BE2C (cell line): ENCODE results near the gene SESN1.
A peak's percentile ranks its signal among the peaks of the same experiment; 100 is the strongest.
"Not testable (repeated sequence)": the region's sequence is repeated elsewhere in the genome, so short reads cannot be mapped to it uniquely, and the experiment has no call there.

ENCODE experiments used
- DNase-seq: peaks from one replicate; pipeline ENCODE4 v3.0.0-alpha.2; 2020
- H3K27me3 ChIP-seq: fragments of 250-450 bp; sonication (Bioruptor Pico); 2 replicates; pipeline ENCODE4 v1.5.1; 2020; ENCODE audit warnings: mild to moderate bottlenecking
- H3K36me3 ChIP-seq: fragments of 250-450 bp; sonication (Bioruptor Pico); 2 replicates; pipeline ENCODE4 v1.5.1; 2020; ENCODE audit warnings: mild to moderate bottlenecking
- H3K4me1 ChIP-seq: fragments of 250-450 bp; sonication (Bioruptor Pico); 2 replicates; pipeline ENCODE4 v1.5.1; 2020
- H3K4me3 ChIP-seq: 2 replicates; pipeline ENCODE4 v1.5.1; 2011; ENCODE audit warnings: low read depth, low read length
- H3K9me3 ChIP-seq: fragments of 250-450 bp; sonication (Bioruptor Pico); 2 replicates; pipeline ENCODE4 v1.5.1; 2020
- TF ChIP-seq, protein P1 (sequence below): IDR thresholded peaks from 2 replicates; pipeline ENCODE4 v1.5.1; 2012; ENCODE audit warnings: mild to moderate bottlenecking, low read depth, low read length

Gene SESN1

GRCh38 chr6:109088995-109089394 lies 5.7 kb downstream of the SESN1 start:
- peaks cover 9% of the 10 kb centered on the region; the same call in 1 of the 2 replicates for H3K4me1 ChIP-seq
- TF ChIP-seq, protein P1, sequence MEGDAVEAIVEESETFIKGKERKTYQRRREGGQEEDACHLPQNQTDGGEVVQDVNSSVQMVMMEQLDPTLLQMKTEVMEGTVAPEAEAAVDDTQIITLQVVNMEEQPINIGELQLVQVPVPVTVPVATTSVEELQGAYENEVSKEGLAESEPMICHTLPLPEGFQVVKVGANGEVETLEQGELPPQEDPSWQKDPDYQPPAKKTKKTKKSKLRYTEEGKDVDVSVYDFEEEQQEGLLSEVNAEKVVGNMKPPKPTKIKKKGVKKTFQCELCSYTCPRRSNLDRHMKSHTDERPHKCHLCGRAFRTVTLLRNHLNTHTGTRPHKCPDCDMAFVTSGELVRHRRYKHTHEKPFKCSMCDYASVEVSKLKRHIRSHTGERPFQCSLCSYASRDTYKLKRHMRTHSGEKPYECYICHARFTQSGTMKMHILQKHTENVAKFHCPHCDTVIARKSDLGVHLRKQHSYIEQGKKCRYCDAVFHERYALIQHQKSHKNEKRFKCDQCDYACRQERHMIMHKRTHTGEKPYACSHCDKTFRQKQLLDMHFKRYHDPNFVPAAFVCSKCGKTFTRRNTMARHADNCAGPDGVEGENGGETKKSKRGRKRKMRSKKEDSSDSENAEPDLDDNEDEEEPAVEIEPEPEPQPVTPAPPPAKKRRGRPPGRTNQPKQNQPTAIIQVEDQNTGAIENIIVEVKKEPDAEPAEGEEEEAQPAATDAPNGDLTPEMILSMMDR = no peak
- H3K9me3 ChIP-seq = no peaks in the 10 kb centered on the region
- no peaks in the 10 kb centered on the region for H3K36me3 ChIP-seq
- no peak for DNase-seq
- H3K27me3 ChIP-seq = no peaks in the 10 kb centered on the region
- H3K4me3 ChIP-seq = no peak overlapping the region

GRCh38 chr6:109087661-109088264 lies 6.9 kb downstream of the SESN1 start:
- Histone ChIP-seq H3K4me1 (peaks cover 9% of the 10 kb centered on the region; the same call in 1 of the 2 replicates), H3K27me3 (no peaks in the 10 kb centered on the region), H3K4me3 (0 out of 2 replicates have a peak overlapping the region, but pooled peaks have one; percentile 14), H3K9me3 (no peaks in the 10 kb centered on the region), H3K36me3 (no peaks in the 10 kb centered on the region)
- DNase-seq = peak; percentile 34
- TF ChIP-seq, protein P1 = no peak

DNA sequence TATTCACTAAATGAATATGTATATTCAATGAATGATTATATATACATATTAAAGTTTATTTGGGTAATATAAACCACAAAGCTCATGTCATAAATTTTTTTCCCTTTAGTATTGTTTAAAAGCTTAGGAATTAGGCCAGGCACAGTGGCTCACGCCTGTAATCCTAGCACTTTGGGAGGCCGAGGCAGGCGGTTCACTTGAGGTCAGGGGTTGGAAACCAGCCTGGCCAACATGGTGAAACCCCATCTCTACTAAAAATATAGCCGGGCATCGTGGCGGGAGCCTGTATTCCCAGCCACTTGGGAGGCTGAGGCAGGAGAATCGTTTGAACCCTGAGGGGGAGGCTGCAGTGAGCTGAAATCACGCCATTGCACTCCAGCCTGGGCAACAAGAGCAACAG lies 10.5 kb downstream of the SESN1 start:
- not testable (repeated sequence) for H3K36me3 ChIP-seq, H3K4me3 ChIP-seq, H3K4me1 ChIP-seq, H3K9me3 ChIP-seq, H3K27me3 ChIP-seq, DNase-seq

DNA sequence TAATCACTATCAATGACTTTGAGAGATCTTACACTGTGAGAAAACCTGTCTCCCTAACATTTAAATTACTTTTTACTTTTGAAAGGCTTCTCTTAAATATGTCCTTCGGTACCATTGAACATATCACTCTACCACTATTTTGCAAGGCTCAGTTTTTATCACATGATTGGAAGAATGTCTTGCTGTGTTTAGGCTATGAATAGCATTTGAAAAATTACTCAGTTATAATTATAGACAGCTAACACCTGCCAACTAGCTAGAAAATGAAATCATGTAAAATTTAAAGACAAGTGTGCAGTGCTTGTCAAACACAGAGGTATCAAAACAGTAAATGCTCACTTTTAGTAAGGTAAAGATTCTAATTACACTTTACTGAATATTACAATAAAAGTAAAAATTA lies 11.0 kb downstream of the SESN1 start:
- no peak for DNase-seq
- TF ChIP-seq, protein P1 = no peak
- H3K36me3 ChIP-seq = no peaks in the 10 kb centered on the region; the same call in 1 of the 2 replicates

DNA sequence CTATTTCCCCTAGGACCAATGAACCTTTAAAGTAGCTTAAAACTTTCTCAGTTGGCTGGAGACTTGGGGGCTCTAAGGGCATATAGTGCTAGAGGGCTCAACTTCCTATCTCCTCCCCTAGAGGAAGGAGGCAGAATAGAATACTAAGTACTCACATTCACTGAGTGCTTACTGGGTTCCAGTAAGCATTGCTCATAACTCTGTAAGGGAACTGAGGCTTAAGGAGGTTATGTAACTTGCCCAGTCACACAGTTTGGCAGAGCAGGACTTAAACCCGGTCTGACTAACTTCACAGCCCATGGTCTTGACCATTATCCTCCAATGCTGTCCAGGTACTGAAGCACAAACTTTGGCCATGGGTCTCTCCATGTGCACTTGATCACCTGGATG lies 12.5 kb downstream of the SESN1 start:
- Histone ChIP-seq H3K36me3 (no peaks in the 10 kb centered on the region; the same call in 1 of the 2 replicates), H3K4me1 (no peaks in the 10 kb centered on the region), H3K4me3 (no peak overlapping the region), H3K27me3 (no peaks in the 10 kb centered on the region), H3K9me3 (no peaks in the 10 kb centered on the region)
- no peak for DNase-seq
- TF ChIP-seq, protein P1 = no peak

More for the DNA sequence above, 11.0 kb downstream of the SESN1 start:
- Histone ChIP-seq H3K4me1 (0 out of 2 replicates have a peak, but pooled peaks cover 6% of the 10 kb centered on the region), H3K27me3 (no peaks in the 10 kb centered on the region), H3K9me3 (no peaks in the 10 kb centered on the region), H3K4me3 (no peak overlapping the region)

GRCh38 chr6:109081516-109082187 lies 13.0 kb downstream of the SESN1 start:
- Histone ChIP-seq H3K9me3 (no peaks in the 10 kb centered on the region), H3K27me3 (no peaks in the 10 kb centered on the region), H3K4me1 (no peaks in the 10 kb centered on the region), H3K4me3 (no peak overlapping the region), H3K36me3 (no peaks in the 10 kb centered on the region; the same call in 1 of the 2 replicates)
- TF ChIP-seq, protein P1 = no peak
- DNase-seq = no peak
